ENCODE measurements around the gene THEMIS2. TPM values are rescaled to one million over a fixed set of nuclear protein-coding genes. Genes with fewer than 3 reads are reported as not detected.
"Not testable (repeated sequence)": the region's sequence is repeated elsewhere in the genome, so short reads cannot be mapped to it uniquely, and the experiment has no call there.

THEMIS2 gene
- total RNA-seq, 2 donors from 2014 or later = 4.6 to 21.0 TPM

GRCh38 chr1:27849951-27850350 lies 22.4 kb upstream of the THEMIS2 start:
- Histone ChIP-seq H3K9me3 (no peaks in the 10 kb centered on the region), H3K27ac (no peak overlapping the region), H3K4me3 (no peak overlapping the region), H3K27me3 (no peaks in the 10 kb centered on the region), H3K36me3 (replicated peaks in 1 of 2; ENCODE audit: insufficient read depth in 1 of 2, low read depth in 2 of 2) (peaks cover 8 to 38% of the 10 kb centered on the region in 2 donors), H3K4me1 (no peaks in the 10 kb centered on the region)
- DNase-seq = no peak
- intact Hi-C loops (cut with DNase I) = no loop called here
- TF ChIP-seq CTCF (IDR thresholded peaks at IDR 0.05) = no peak
- TF ChIP-seq POLR2A (IDR thresholded peaks at IDR 0.05) = no peak
- ATAC-seq = no peak
- 93 to 99% methylated on average over 7 of the region's 7 CpGs for WGBS, 2 donors

- Histone ChIP-seq H3K27me3 (no peaks in the 10 kb centered on the region), H3K4me3 (no peak overlapping the region), H3K4me1 (peaks cover 4% of the 10 kb centered on the region), H3K36me3 (replicated peaks in 1 of 2; ENCODE audit: insufficient read depth in 1 of 2, low read depth in 2 of 2) (peaks cover 0 to 8% of the 10 kb centered on the region in 2 donors), H3K9me3 (no peaks in the 10 kb centered on the region), H3K27ac (no peak overlapping the region)
- WGBS, 2 donors = 80 to 81% methylated on average over 6 of the region's 6 CpGs
- TF ChIP-seq CTCF (IDR thresholded peaks at IDR 0.05) (no peak), POLR2A (IDR thresholded peaks at IDR 0.05) (no peak)
- no peak for ATAC-seq
- intact Hi-C loops (cut with DNase I) = loop anchor here (5.0 kb wide), 1 partner anchor 122 kb away; no protein-coding TSS in a partner anchor
- DNase-seq = no peak
Observed at GRCh38 chr1:27855085-27855484, 17.3 kb upstream of the THEMIS2 start.

- intact Hi-C loops (cut with DNase I) = loop anchor here (5.0 kb wide), 1 partner anchor 121 kb away; no protein-coding TSS in a partner anchor
Observed at GRCh38 chr1:27856561-27857343, 15.6 kb upstream of the THEMIS2 start.

GRCh38 chr1:27857552-27857951 lies 14.8 kb upstream of the THEMIS2 start:
- not testable (repeated sequence) for H3K36me3 ChIP-seq (replicated peaks in 1 of 2; ENCODE audit: insufficient read depth in 1 of 2, low read depth in 2 of 2); H3K27ac ChIP-seq; H3K4me1 ChIP-seq; H3K27me3 ChIP-seq; H3K4me3 ChIP-seq; H3K9me3 ChIP-seq; DNase-seq; ATAC-seq
- intact Hi-C loops (cut with DNase I) = loop anchor here (5.0 kb wide), 1 partner anchor 120 kb away; no protein-coding TSS in a partner anchor
- 45 to 58% methylated on average over 10 to 11 of the region's 11 CpGs for WGBS, 2 donors

More at GRCh38 chr1:27856561-27857343, 15.6 kb upstream of the THEMIS2 start:
- TF ChIP-seq CTCF (IDR thresholded peaks at IDR 0.05) (no peak), POLR2A (IDR thresholded peaks at IDR 0.05) (no peak)
- no peak overlapping the region for H3K27ac ChIP-seq
- peaks cover 0 to under 1% of the 10 kb centered on the region in 2 donors for H3K36me3 ChIP-seq (replicated peaks in 1 of 2; ENCODE audit: insufficient read depth in 1 of 2, low read depth in 2 of 2)
- peaks cover 4% of the 10 kb centered on the region for H3K4me1 ChIP-seq
- DNase-seq = peak in 1 of 4 donors; percentile 5
- H3K9me3 ChIP-seq = no peaks in the 10 kb centered on the region
- no peak for ATAC-seq
- H3K27me3 ChIP-seq = no peaks in the 10 kb centered on the region
- no peak overlapping the region for H3K4me3 ChIP-seq
- 48 to 49% methylated on average over 8 to 12 of the region's 12 CpGs for WGBS, 2 donors

GRCh38 chr1:27858072-27858948 lies 14.0 kb upstream of the THEMIS2 start:
- intact Hi-C loops (cut with DNase I) = loop anchor here (5.0 kb wide), 1 partner anchor 119 kb away; no protein-coding TSS in a partner anchor
- Histone ChIP-seq H3K27ac (no peak overlapping the region), H3K27me3 (no peaks in the 10 kb centered on the region), H3K36me3 (replicated peaks in 1 of 2; ENCODE audit: insufficient read depth in 1 of 2, low read depth in 2 of 2) (no peaks in the 10 kb centered on the region), H3K4me1 (peaks cover 4% of the 10 kb centered on the region), H3K4me3 (no peak overlapping the region), H3K9me3 (no peaks in the 10 kb centered on the region)
- TF ChIP-seq POLR2A (IDR thresholded peaks at IDR 0.05) (peak in 1 of 3 donors; percentile 8), CTCF (IDR thresholded peaks at IDR 0.05) (peak; percentile 74 to 94 (median 92))
- WGBS, 2 donors = 19 to 29% methylated on average over 9 of the region's 10 CpGs
- ATAC-seq (peak; percentile 90), DNase-seq (peak; percentile 86 to 91 (median 87))
